ENCODE data around the gene XRN2.

DNA sequence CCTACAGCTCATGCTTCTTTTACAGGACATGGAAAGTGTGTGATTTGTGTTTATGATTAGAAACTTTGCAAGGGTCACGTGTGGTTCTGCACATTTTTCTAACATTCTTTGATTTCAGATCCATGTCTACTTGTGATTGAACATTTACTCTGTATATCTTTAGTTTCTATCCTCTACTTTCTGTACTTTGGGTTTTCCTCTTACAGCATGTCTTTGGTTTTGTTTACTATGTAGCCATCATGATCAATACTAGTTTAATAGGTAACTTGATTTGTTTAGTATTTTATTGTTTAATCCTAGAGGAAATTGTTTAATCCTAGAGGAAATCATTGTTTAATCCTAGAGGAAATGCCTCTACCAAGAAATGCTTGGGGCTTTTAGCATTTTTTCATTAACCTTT lies 41.8 kb downstream of the XRN2 start:
- no peak for TF ChIP-seq POLR2A (IDR thresholded peaks at IDR 0.05)
- TF ChIP-seq, protein P1, sequence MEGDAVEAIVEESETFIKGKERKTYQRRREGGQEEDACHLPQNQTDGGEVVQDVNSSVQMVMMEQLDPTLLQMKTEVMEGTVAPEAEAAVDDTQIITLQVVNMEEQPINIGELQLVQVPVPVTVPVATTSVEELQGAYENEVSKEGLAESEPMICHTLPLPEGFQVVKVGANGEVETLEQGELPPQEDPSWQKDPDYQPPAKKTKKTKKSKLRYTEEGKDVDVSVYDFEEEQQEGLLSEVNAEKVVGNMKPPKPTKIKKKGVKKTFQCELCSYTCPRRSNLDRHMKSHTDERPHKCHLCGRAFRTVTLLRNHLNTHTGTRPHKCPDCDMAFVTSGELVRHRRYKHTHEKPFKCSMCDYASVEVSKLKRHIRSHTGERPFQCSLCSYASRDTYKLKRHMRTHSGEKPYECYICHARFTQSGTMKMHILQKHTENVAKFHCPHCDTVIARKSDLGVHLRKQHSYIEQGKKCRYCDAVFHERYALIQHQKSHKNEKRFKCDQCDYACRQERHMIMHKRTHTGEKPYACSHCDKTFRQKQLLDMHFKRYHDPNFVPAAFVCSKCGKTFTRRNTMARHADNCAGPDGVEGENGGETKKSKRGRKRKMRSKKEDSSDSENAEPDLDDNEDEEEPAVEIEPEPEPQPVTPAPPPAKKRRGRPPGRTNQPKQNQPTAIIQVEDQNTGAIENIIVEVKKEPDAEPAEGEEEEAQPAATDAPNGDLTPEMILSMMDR (IDR thresholded peaks at IDR 0.05), result no peak

All from adrenal gland (tissue), 5 donors.